Stromal cell of bone marrow (primary cell): ENCODE data around the gene ZNF408.
"Not testable (repeated sequence)": the region's sequence is repeated elsewhere in the genome, so short reads cannot be mapped to it uniquely, and the experiment has no call there.

Source experiments
- DNase-seq: peaks from one replicate; pipeline ENCODE4 v3.0.0-alpha.2; 2012; ENCODE audit warnings: low read depth

Gene ZNF408

DNA sequence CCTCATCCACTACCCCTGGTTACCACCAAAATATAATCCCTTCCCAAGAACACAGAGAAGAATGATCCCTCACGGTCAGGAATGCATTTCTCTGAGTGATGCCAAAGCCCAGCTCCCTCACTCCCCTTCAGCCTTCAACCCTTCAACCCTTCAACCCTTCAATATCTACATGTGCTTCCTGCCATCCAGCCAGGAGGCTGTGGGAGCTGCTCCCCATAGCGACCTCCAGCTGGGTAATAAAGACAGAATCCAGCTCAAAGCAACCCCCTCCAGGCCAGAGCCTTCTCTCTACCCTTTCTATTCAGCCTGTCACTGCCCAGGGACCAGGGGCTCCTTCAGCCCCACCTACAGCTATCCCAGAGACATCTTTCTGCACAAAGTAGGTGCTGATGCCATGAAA, 3.1 kb upstream of the ZNF408 start:
- no peak for DNase-seq

DNA sequence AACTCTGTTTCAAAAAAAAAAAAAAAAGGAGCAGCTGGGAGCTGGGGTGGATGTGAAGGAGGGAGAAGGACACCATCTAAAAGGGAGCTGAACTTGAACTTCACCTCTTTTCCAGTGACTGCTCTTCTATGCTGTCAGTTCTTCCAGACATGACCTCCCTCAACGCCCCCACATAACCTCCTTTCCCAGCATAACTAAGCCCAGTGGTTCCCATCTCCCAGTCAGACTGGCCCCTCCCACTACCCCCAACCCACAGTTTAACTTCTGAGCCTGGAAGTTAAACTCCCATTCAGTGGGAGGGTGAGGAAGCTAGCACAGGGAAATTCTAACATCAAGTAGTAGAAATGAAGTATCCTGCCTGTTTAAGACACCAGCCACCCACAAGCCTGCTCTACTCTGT, 2.2 kb upstream of the ZNF408 start:
- DNase-seq: no peak

- DNase-seq: no peak
Observed at GRCh38 chr11:46701078-46701654, 335 bp downstream of the ZNF408 start.

GRCh38 chr11:46705070-46705688, 4.3 kb downstream of the ZNF408 start:
- DNase-seq: no peak

DNA sequence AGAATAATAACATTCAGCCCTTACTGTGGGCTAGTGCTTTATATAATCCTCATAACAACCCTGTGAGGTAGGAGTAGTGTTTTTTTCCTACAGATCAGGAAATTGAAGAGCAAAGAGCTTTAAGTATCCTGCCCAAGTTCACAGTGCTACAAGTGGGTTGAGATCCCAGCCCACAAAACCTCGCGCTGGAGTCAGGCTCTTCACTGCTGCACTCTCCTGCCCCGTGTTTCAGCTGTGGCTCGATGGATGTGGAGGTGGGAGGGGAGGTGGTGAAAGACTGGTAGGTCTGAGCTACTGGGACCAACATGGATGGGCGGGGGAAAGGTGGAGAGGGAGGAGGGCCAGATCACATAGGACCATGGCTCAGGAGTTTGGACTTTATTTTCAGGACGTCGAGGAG, 6.1 kb downstream of the ZNF408 start:
- DNase-seq: no peak

GRCh38 chr11:46709351-46709750, 8.5 kb downstream of the ZNF408 start:
- DNase-seq: not testable (repeated sequence)

- DNase-seq: peak; percentile 99
Observed at GRCh38 chr11:46710821-46711269, 10.0 kb downstream of the ZNF408 start.

DNA sequence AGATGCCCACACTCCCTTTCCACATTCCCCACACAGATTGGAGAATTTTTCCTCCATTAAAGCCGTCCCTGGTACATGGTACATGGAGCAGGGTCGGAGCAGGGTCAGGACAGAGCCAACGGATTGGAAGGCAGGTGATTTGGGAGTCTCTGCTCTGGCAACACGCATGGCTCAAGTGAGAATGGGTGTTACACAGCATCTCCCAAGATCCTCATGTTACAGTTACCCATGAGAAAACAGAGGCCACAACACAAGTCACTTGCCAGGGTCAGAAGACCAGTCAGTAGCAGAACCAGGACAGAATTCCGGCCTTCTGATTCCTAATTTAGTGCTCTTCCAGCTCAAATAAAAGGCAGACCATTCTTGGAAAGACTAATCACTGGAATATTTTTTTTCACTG, 10.5 kb downstream of the ZNF408 start:
- peak; percentile 64 for DNase-seq

DNA sequence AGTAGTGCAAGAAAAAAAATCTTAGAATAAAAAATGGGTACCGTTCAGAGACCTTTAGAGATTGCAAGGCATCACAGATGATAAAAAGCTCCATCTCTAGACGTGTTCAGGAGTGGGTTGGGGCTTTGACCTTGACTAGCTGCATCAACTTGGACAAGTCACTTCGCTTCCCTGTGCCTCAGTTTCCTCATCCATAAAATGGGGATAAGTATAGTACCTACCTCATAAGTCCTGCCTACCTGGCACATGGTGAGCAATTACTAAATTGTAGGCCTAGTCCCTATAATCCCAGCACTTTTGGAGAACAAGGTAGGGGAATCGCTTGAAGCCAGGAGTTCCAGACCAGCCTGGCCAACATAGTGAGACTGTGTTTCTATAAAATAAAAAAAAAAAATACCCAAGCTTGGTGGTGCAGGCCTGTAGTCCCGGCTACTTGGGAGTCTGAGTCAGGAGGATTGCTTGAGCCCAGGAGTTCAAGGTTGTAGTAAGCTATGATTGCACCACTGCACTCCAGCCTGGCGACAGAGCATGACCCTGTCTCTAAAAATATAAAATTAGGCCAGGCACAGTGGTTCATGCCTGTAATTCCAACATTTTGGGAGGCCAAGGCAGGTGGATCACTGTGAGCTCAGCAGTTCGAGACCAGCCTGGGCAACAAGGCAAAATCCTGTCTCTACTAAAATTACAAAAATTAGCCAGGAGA, 12.2 kb downstream of the ZNF408 start:
- no peak for DNase-seq

GRCh38 chr11:46717825-46718154, 17.0 kb downstream of the ZNF408 start:
- DNase-seq: not testable (repeated sequence)

DNA sequence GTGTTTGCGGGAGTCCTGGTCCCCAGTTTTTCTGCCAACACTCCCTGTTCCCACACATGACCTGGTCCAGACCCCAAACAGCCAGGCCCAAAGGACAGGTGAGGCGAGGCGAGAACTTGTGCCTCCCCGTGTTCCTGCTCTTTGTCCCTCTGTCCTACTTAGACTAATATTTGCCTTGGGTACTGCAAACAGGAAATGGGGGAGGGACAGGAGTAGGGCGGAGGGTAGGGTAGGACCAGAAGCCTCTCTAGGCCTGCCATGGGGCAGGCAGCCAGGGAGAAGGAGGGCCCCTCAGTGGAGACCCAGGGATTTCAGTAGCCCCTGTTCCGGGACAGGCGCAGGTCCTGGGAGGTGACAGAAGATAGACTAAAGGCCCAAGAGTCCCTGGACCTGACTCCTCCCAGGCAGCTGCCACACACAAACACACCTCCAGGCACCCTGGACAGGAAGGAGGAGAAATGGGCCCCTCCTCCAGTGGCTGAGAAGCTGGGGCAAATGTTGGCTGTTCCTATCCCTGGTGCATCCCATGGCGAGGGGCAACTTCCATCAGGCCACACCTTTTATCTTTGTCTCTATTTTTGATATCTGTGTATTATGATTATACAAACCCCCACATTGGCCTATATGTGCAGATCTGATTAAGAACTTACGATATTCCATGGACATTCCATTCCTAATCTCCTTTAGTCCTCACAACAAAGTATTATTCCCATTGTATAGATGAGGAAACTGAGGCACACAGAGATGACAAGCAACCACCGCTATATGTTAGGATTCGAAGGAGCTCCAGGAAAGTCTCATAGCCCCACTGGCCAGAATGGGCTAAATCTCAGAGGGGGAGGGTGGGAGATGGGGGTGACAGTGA, 17.6 kb downstream of the ZNF408 start:
- DNase-seq: no peak

DNA sequence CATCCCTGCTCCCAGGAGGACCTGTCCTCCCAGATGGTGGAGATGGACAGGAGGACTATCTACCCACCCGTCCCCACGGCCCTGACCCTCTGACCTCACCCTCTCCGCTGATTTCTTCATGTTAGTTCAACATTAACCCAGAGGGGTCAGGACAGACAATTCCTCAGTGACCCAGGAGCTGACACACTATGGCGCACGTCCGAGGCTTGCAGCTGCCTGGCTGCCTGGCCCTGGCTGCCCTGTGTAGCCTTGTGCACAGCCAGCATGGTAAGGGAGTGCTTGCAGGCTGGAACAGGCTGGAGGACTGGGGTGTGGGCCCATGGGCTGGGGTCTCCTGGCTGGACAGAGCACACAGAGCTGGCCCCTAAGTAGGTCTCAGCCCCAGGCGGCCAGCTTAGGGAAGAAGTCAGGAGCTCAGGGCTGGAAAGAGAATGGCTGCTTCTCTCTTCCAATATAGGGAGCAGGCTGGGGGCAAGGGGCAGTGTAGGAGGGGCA, 18.3 kb downstream of the ZNF408 start, which contains the start of gene F2:
Gene F2 (plus strand): TSS at position 166 of the 495 bp plus-strand sequence. CDS start 23 bp downstream, at position 189.
- DNase-seq: no peak

DNA sequence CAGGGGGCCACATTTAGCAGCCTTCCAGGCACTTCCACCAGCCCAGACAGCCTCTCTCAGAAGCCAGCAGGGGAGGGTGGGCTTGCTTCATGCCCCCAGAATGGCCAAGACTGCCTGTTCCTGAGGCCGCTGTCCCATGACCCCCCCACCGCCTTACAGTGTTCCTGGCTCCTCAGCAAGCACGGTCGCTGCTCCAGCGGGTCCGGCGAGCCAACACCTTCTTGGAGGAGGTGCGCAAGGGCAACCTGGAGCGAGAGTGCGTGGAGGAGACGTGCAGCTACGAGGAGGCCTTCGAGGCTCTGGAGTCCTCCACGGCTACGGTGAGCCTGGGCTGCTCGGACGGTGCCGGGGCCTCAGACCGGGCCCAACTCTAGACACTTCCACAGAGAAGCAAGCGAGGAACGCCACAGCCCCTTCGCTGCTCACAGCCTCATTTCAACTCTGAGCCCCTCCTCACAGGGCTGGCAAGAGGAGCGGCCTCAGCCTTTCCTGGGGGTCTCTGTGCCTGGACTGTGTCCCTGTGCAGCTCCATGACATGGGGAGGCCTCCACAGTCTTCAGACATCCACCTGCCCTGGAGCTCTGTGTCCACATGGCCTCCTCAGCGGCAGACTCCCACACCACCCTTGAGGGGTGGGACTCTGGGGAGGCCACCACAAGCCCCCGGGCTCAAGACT, 18.9 kb downstream of the ZNF408 start:
- DNase-seq: no peak

GRCh38 chr11:46721286-46721685, 20.5 kb downstream of the ZNF408 start:
- DNase-seq: no peak

- DNase-seq: no peak
Observed at GRCh38 chr11:46722566-46723358, 21.9 kb downstream of the ZNF408 start.

DNA sequence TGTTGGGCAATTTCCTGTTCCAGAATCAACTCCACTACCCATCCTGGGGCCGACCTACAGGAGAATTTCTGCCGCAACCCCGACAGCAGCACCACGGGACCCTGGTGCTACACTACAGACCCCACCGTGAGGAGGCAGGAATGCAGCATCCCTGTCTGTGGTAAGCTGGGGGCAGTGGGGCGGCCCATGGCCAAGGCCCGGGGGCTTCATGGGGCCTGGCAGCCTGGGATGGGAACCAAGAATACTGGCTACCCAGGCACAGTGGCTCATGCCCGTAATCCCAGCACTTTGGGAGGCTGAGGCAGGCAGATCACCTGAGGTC, 22.5 kb downstream of the ZNF408 start:
- no peak for DNase-seq

DNA sequence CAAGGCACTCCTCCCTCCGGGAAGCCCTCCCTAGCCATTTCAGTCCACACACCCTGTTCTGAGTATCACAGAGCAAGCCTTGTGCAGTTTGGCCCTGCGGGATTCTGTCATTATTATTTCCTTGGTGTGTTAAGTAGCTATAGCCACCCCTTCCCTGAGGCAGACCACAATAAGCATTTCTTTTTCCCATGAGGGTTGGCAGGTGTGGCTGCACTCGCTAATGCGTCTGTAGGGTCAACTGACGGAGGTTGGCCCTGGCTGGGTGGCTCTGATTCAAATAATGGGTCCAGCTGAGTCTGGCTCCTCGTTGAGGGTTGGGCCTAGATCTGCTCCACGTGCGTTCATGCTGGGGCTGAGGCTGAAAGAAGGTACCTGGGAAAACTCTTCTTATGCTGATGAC, 23.3 kb downstream of the ZNF408 start:
- no peak for DNase-seq

DNA sequence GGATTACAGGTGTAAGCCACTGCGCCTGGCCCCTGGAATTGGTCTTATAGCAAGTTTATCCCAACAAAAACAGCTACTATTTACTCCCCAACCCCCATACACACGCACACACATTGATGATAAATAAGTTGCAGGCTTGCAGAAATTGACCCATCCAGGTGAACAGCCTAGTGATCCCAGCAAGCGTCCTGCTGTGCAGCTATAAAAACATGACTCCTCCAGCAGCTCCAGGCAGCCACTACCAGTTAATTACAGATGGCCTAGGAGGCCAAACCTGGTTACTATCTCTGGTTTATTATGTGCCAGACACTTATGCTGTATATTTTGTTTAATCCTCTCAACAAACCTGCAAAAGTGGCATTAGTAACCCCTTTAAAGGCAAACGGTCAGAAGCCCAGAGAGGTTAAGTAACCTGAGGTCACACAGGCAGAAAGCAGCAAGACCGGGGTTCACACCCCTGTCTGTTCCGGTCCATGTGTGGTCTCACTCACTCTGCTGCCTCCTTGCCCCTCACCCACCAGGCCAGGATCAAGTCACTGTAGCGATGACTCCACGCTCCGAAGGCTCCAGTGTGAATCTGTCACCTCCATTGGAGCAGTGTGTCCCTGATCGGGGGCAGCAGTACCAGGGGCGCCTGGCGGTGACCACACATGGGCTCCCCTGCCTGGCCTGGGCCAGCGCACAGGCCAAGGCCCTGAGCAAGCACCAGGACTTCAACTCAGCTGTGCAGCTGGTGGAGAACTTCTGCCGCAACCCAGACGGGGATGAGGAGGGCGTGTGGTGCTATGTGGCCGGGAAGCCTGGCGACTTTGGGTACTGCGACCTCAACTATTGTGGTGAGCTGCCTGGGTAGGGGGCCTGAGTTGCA, 24.7 kb downstream of the ZNF408 start:
- no peak for DNase-seq

GRCh38 chr11:46726206-46726862, 25.5 kb downstream of the ZNF408 start:
- DNase-seq: no peak
